Esophagus squamous epithelium (tissue), 4 donors: ENCODE data around the gene CCNDBP1.

Experiments
- POLR2A ChIP-seq, 4 donors: fragments of 450-650 bp; IDR thresholded peaks; one replicate each; pipeline ENCODE4 v1.6.1; 2017; ENCODE audit warnings: antibody characterized with exemption in 4 of 4, mild to moderate bottlenecking in 4 of 4, moderate library complexity in 3 of 4
- TF ChIP-seq, protein P1 (sequence below), 6 experiments: fragments of 450-650 bp in 4 of 6; fragments of 200-600 bp in 2 of 6; sonication (generic) in 2 of 6; IDR thresholded peaks; one replicate each; pipeline ENCODE4 v1.5.1; 2016 to 2019; ENCODE audit warnings: antibody characterized with exemption in 6 of 6, mild to moderate bottlenecking in 4 of 6, moderate library complexity in 4 of 6

GRCh38 chr15:43226436-43227305, 41.5 kb downstream of the CCNDBP1 start:
- TF ChIP-seq, protein P1, sequence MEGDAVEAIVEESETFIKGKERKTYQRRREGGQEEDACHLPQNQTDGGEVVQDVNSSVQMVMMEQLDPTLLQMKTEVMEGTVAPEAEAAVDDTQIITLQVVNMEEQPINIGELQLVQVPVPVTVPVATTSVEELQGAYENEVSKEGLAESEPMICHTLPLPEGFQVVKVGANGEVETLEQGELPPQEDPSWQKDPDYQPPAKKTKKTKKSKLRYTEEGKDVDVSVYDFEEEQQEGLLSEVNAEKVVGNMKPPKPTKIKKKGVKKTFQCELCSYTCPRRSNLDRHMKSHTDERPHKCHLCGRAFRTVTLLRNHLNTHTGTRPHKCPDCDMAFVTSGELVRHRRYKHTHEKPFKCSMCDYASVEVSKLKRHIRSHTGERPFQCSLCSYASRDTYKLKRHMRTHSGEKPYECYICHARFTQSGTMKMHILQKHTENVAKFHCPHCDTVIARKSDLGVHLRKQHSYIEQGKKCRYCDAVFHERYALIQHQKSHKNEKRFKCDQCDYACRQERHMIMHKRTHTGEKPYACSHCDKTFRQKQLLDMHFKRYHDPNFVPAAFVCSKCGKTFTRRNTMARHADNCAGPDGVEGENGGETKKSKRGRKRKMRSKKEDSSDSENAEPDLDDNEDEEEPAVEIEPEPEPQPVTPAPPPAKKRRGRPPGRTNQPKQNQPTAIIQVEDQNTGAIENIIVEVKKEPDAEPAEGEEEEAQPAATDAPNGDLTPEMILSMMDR (IDR thresholded peaks at IDR 0.05): no peak
- no peak for TF ChIP-seq POLR2A (IDR thresholded peaks at IDR 0.05)
